Neural cell (in vitro differentiated cells): ENCODE data around the gene GPRIN1. TPM values are rescaled to one million over a fixed set of nuclear protein-coding genes. Genes with fewer than 3 reads are reported as not detected.
"Not testable (repeated sequence)": the region's sequence is repeated elsewhere in the genome, so short reads cannot be mapped to it uniquely, and the experiment has no call there.

Source experiments
- H2AFZ ChIP-seq: fragments of 200-600, 300-800 bp; sonication (generic), shearing (Covaris generic); 2 replicates; pipeline ENCODE4 v1.6.0; 2014; ENCODE audit warnings: low read depth, mild to moderate bottlenecking, antibody characterized with exemption, low read length, moderate library complexity
- H3F3A ChIP-seq: fragments of 200-600 bp; shearing (Covaris generic); 2 replicates; pipeline ENCODE4 v1.6.1; 2016; ENCODE audit warnings: mild to moderate bottlenecking, moderate library complexity, mixed read lengths, antibody characterized with exemption, low read length; ENCODE audit not compliant: insufficient read depth, poor library complexity, severe bottlenecking
- H3K27ac ChIP-seq: fragments of 200-600, 300-800 bp; sonication (generic), shearing (Covaris generic); 2 replicates; pipeline ENCODE4 v1.5.1; 2014; ENCODE audit warnings: mild to moderate bottlenecking, low read length, moderate library complexity
- H3K27me3 ChIP-seq: fragments of 300-800, 200-600 bp; sonication (generic), shearing (Covaris generic); 2 replicates; pipeline ENCODE4 v1.6.0; 2014; ENCODE audit warnings: mild to moderate bottlenecking, low read depth, low read length, moderate library complexity; ENCODE audit not compliant: insufficient read depth
- H3K36me3 ChIP-seq: fragments of 300-800, 200-600 bp; sonication (generic), shearing (Covaris generic); 2 replicates; pipeline ENCODE4 v1.5.1; 2014; ENCODE audit warnings: mild to moderate bottlenecking, antibody characterized with exemption, low read length, moderate library complexity; ENCODE audit not compliant: insufficient read depth
- H3K4me2 ChIP-seq: fragments of 300-800, 200-600 bp; sonication (generic), shearing (Covaris generic); 2 replicates; pipeline ENCODE4 v1.6.0; 2014; ENCODE audit warnings: mild to moderate bottlenecking, low read length
- H3K4me3 ChIP-seq: fragments of 300-800, 200-600 bp; sonication (generic), shearing (Covaris generic); 2 replicates; pipeline ENCODE4 v1.5.1; 2014; ENCODE audit warnings: mild to moderate bottlenecking, low read length, moderate library complexity
- H3K79me2 ChIP-seq: fragments of 200-600 bp; shearing (Covaris generic); replicated peaks from 2 replicates; pipeline ENCODE4 v1.6.0; 2014; ENCODE audit warnings: mild to moderate bottlenecking, low read length, moderate library complexity; ENCODE audit not compliant: insufficient read depth
- H3K9ac ChIP-seq: fragments of 300-800, 200-600 bp; sonication (generic), shearing (Covaris generic); 2 replicates; pipeline ENCODE4 v1.6.1; 2016; ENCODE audit warnings: mild to moderate bottlenecking, low read length, mixed read lengths
- H3K9me2 ChIP-seq: fragments of 200-600 bp; shearing (Covaris generic); 2 replicates; pipeline ENCODE4 v1.6.1; 2016; ENCODE audit warnings: mild to moderate bottlenecking, low read length, mixed read lengths; ENCODE audit not compliant: insufficient read depth
- H3K9me3 ChIP-seq: fragments of 200-600, 300-800 bp; sonication (generic), shearing (Covaris generic); 2 replicates; pipeline ENCODE4 v1.6.1; 2016; ENCODE audit warnings: mild to moderate bottlenecking, mixed run types, low read length, moderate library complexity, mixed read lengths
- H4K20me1 ChIP-seq: fragments of 200-600 bp; shearing (Covaris generic); 2 replicates; pipeline ENCODE4 v1.6.1; 2016; ENCODE audit warnings: mild to moderate bottlenecking, mixed run types; ENCODE audit not compliant: insufficient read depth
- EP300 ChIP-seq: fragments of 450-650 bp; conservative IDR thresholded peaks from 2 replicates; pipeline ENCODE4 v1.6.1; 2014; ENCODE audit warnings: antibody characterized with exemption, mild to moderate bottlenecking, moderate library complexity; ENCODE audit not compliant: poor library complexity, severe bottlenecking
- EZH2 ChIP-seq: fragments of 200-600, 300-800 bp; shearing (Covaris generic), sonication (generic); IDR thresholded peaks from 2 replicates; pipeline ENCODE4 v1.6.1; 2014; ENCODE audit warnings: antibody characterized with exemption, low read length, borderline replicate concordance, mild to moderate bottlenecking; ENCODE audit not compliant: insufficient read depth, poor library complexity, severe bottlenecking
- MXI1 ChIP-seq: fragments of 450-650 bp; conservative IDR thresholded peaks from 2 replicates; pipeline ENCODE4 v1.6.1; 2014; ENCODE audit warnings: antibody characterized with exemption, mild to moderate bottlenecking; ENCODE audit not compliant: poor library complexity, severe bottlenecking
- POLR2AphosphoS5 ChIP-seq: IDR thresholded peaks from 2 replicates; pipeline ENCODE4 v1.6.1; 2012
- RAD21 ChIP-seq: fragments of 450-650 bp; conservative IDR thresholded peaks from 2 replicates; pipeline ENCODE4 v1.6.1; 2014; ENCODE audit warnings: antibody characterized with exemption, mild to moderate bottlenecking, moderate library complexity
- SMC3 ChIP-seq: fragments of 450-650 bp; conservative IDR thresholded peaks from 2 replicates; pipeline ENCODE4 v1.6.1; 2014; ENCODE audit warnings: antibody characterized with exemption, mild to moderate bottlenecking, moderate library complexity; ENCODE audit not compliant: poor library complexity
- TAF1 ChIP-seq: IDR thresholded peaks from 2 replicates; pipeline ENCODE4 v1.6.1; 2012; ENCODE audit warnings: low read depth
- polyA plus RNA-seq: library from polyadenylated mRNA; depleted of rRNA; stranded (reverse); fragments of >200 nt; gene quantifications from 2 replicates; pipeline ENCODE4 v1.2.3, GENCODE V29; 2014
- TF ChIP-seq, protein P1 (sequence below): IDR thresholded peaks from 2 replicates; pipeline ENCODE4 v1.6.1; 2012; ENCODE audit warnings: borderline replicate concordance
- TF ChIP-seq, protein P2 (sequence below): fragments of 450-650 bp; IDR thresholded peaks from 2 replicates; pipeline ENCODE4 v1.5.1; 2014; ENCODE audit warnings: antibody characterized with exemption, mild to moderate bottlenecking, moderate library complexity; ENCODE audit not compliant: poor library complexity, severe bottlenecking

The GPRIN1 gene
- polyA plus RNA-seq, 1 donor from 2014 or later, result 32.3 TPM

DNA sequence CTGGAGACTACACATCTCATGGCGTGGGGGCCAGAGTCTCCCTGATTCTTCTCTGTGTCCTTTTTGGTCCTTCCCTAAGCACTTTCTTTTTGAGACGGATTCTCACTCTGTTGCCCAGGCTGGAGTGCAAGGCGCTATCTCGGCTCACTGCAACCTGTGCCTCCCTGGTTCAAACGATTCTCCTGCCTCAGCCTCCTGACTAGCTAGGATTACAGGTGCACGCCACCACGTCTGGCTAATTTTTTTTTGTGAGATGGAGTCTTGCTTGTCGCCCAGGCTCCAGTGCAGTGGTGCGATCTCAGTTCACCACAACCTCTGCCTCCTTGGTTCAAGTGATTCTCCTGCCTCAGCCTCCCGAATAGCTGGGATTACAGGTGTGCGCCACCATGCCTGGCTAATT lies 59.0 kb downstream of the GPRIN1 start:
- H3K4me3 ChIP-seq, H3K9me2 ChIP-seq, H3K9me3 ChIP-seq, H3K27ac ChIP-seq, H3K79me2 ChIP-seq, H3K36me3 ChIP-seq, H3K27me3 ChIP-seq, H2AFZ ChIP-seq, H3K9ac ChIP-seq, H3F3A ChIP-seq, H3K4me2 ChIP-seq, H4K20me1 ChIP-seq: not testable (repeated sequence)

DNA sequence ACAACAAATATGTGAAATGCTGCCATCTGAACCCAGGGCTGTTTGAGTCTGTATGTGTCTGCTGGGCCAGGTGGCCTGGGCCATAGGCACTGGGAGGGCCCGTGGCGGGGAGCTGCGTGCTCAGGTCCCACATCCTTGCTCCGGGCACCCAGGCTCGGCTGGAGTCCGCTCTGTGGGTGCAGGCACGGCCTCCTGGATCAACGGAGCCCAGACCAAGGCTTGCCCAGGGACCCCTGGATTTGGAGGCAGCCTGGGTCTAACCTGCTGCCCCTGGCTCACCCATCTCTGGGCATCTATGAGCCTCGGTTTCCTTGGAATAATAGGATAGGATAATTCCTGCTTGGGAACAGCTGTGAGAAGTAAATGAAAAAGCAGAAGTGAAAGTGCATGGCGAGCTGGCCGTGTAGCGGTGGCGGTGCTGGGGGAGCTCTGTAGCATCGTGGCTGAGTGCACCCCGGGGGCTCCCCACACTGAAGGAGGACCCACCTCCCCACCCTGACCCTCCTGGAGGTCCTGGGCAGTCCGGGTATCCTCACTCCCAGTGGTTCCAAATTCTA lies 59.6 kb downstream of the GPRIN1 start:
- no peaks in the 10 kb centered on the region for H3K79me2 ChIP-seq
- H3K4me3 ChIP-seq, result no peak overlapping the region
- no peaks in the 10 kb centered on the region for H3K36me3 ChIP-seq
- H4K20me1 ChIP-seq, result no peaks in the 10 kb centered on the region
- TF ChIP-seq EP300, result no peak
- TF ChIP-seq MXI1, result no peak
- no peak for TF ChIP-seq POLR2AphosphoS5
- TF ChIP-seq TAF1, result no peak
- no peak for TF ChIP-seq SMC3
- H2AFZ ChIP-seq, result no peak overlapping the region
- no peaks in the 10 kb centered on the region for H3K9me2 ChIP-seq
- no peak overlapping the region for H3K27ac ChIP-seq
- H3K27me3 ChIP-seq, result no peaks in the 10 kb centered on the region
- no peaks in the 10 kb centered on the region for H3F3A ChIP-seq
- H3K9ac ChIP-seq, result no peak overlapping the region
- H3K9me3 ChIP-seq, result no peaks in the 10 kb centered on the region
- H3K4me2 ChIP-seq, result no peak overlapping the region

DNA sequence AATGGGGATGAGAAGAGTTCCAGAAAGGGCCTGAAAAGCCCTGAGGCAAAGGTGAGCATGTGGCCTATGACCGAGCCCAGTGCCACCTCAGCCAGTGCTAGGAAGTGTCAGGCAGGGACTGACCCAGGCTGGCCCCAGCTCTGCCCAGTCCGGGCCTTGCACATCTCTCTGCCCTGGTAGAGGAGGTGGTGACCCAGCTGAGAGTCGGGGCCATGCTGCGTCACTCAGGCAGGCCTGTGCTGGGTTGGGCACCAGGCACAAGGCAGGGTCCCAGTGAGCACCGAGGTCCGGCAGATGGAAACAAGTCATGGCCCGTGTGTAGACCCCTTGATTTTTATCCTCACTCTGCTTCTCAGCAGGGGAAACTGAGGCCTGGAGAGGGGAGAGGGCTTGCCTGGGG lies 60.1 kb downstream of the GPRIN1 start:
- H3K9me3 ChIP-seq, result no peaks in the 10 kb centered on the region
- no peak overlapping the region for H3K9ac ChIP-seq
- no peaks in the 10 kb centered on the region for H4K20me1 ChIP-seq
- H3K4me3 ChIP-seq, result no peak overlapping the region
- H3F3A ChIP-seq, result no peaks in the 10 kb centered on the region
- no peaks in the 10 kb centered on the region for H3K27me3 ChIP-seq
- H3K4me2 ChIP-seq, result no peak overlapping the region
- TF ChIP-seq RAD21, result no peak
- no peak for TF ChIP-seq EP300
- TF ChIP-seq TAF1, result no peak
- TF ChIP-seq EZH2, result no peak
- no peak for TF ChIP-seq SMC3
- no peak for TF ChIP-seq MXI1
- TF ChIP-seq, protein P1, sequence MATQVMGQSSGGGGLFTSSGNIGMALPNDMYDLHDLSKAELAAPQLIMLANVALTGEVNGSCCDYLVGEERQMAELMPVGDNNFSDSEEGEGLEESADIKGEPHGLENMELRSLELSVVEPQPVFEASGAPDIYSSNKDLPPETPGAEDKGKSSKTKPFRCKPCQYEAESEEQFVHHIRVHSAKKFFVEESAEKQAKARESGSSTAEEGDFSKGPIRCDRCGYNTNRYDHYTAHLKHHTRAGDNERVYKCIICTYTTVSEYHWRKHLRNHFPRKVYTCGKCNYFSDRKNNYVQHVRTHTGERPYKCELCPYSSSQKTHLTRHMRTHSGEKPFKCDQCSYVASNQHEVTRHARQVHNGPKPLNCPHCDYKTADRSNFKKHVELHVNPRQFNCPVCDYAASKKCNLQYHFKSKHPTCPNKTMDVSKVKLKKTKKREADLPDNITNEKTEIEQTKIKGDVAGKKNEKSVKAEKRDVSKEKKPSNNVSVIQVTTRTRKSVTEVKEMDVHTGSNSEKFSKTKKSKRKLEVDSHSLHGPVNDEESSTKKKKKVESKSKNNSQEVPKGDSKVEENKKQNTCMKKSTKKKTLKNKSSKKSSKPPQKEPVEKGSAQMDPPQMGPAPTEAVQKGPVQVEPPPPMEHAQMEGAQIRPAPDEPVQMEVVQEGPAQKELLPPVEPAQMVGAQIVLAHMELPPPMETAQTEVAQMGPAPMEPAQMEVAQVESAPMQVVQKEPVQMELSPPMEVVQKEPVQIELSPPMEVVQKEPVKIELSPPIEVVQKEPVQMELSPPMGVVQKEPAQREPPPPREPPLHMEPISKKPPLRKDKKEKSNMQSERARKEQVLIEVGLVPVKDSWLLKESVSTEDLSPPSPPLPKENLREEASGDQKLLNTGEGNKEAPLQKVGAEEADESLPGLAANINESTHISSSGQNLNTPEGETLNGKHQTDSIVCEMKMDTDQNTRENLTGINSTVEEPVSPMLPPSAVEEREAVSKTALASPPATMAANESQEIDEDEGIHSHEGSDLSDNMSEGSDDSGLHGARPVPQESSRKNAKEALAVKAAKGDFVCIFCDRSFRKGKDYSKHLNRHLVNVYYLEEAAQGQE, result no peak
- no peak for TF ChIP-seq POLR2AphosphoS5
- TF ChIP-seq, protein P2, sequence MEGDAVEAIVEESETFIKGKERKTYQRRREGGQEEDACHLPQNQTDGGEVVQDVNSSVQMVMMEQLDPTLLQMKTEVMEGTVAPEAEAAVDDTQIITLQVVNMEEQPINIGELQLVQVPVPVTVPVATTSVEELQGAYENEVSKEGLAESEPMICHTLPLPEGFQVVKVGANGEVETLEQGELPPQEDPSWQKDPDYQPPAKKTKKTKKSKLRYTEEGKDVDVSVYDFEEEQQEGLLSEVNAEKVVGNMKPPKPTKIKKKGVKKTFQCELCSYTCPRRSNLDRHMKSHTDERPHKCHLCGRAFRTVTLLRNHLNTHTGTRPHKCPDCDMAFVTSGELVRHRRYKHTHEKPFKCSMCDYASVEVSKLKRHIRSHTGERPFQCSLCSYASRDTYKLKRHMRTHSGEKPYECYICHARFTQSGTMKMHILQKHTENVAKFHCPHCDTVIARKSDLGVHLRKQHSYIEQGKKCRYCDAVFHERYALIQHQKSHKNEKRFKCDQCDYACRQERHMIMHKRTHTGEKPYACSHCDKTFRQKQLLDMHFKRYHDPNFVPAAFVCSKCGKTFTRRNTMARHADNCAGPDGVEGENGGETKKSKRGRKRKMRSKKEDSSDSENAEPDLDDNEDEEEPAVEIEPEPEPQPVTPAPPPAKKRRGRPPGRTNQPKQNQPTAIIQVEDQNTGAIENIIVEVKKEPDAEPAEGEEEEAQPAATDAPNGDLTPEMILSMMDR, result no peak
- no peak overlapping the region for H2AFZ ChIP-seq
- H3K36me3 ChIP-seq, result no peaks in the 10 kb centered on the region
- H3K9me2 ChIP-seq, result no peaks in the 10 kb centered on the region
- H3K27ac ChIP-seq, result no peak overlapping the region
- H3K79me2 ChIP-seq, result no peaks in the 10 kb centered on the region
